C4-2B (cell line): ENCODE measurements around the gene SIN3A.
"Not testable (repeated sequence)": the region's sequence is repeated elsewhere in the genome, so short reads cannot be mapped to it uniquely, and the experiment has no call there.

ENCODE experiments used
- H3K27ac ChIP-seq: fragments of 450-650 bp; 2 replicates; pipeline ENCODE4 v1.5.1; 2017
- ZFX ChIP-seq: fragments of 450-650 bp; IDR thresholded peaks from 2 replicates; pipeline ENCODE4 v1.6.1; 2017
- TF ChIP-seq, protein P1 (sequence below): fragments of 450-650 bp; conservative IDR thresholded peaks from 2 replicates; pipeline ENCODE4 v1.5.1; 2017; ENCODE audit warnings: mild to moderate bottlenecking

SIN3A gene

DNA sequence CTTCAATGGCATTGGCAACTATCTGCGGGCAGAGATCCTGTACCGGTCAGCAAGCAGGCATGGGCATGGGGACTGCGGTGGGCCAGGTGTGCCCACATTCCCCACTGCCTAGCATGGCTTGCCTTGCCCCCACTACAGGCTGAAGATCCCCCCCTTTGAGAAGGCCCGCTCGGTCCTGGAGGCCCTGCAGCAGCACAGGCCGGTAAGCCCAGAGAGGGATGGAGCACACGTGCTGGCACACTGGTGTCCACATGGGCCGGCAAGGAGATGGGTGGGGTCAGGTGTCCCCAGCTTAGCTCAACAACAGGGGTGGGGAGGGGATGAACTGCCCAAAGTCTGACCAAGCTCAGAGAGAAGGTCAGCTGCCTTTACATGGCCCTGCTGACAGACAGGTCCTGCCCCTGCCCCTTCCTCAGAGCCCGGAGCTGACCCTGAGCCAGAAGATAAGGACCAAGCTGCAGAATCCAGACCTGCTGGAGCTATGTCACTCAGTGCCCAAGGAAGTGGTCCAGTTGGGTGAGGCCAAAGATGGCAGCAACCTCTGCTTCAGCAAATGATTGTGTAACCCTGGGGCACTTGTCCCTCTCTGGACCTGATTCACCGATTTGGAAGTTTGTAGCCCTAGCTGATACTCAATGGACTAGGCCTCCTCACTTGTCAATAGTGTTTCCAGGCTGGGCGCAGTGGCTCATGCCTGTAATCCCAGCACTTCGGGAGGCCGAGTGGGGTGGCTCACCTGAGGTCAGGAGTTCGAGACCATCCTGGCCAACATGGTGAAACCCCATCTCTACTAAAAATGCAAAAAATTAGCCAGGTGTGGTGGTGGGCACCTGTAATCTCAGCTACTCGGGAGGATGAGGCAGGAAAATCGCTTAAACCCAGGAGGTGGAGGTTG is 99.1 kb downstream of the SIN3A start:
- H3K27ac ChIP-seq = no peak overlapping the region
- no peak for TF ChIP-seq ZFX
- TF ChIP-seq, protein P1, sequence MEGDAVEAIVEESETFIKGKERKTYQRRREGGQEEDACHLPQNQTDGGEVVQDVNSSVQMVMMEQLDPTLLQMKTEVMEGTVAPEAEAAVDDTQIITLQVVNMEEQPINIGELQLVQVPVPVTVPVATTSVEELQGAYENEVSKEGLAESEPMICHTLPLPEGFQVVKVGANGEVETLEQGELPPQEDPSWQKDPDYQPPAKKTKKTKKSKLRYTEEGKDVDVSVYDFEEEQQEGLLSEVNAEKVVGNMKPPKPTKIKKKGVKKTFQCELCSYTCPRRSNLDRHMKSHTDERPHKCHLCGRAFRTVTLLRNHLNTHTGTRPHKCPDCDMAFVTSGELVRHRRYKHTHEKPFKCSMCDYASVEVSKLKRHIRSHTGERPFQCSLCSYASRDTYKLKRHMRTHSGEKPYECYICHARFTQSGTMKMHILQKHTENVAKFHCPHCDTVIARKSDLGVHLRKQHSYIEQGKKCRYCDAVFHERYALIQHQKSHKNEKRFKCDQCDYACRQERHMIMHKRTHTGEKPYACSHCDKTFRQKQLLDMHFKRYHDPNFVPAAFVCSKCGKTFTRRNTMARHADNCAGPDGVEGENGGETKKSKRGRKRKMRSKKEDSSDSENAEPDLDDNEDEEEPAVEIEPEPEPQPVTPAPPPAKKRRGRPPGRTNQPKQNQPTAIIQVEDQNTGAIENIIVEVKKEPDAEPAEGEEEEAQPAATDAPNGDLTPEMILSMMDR = no peak

DNA sequence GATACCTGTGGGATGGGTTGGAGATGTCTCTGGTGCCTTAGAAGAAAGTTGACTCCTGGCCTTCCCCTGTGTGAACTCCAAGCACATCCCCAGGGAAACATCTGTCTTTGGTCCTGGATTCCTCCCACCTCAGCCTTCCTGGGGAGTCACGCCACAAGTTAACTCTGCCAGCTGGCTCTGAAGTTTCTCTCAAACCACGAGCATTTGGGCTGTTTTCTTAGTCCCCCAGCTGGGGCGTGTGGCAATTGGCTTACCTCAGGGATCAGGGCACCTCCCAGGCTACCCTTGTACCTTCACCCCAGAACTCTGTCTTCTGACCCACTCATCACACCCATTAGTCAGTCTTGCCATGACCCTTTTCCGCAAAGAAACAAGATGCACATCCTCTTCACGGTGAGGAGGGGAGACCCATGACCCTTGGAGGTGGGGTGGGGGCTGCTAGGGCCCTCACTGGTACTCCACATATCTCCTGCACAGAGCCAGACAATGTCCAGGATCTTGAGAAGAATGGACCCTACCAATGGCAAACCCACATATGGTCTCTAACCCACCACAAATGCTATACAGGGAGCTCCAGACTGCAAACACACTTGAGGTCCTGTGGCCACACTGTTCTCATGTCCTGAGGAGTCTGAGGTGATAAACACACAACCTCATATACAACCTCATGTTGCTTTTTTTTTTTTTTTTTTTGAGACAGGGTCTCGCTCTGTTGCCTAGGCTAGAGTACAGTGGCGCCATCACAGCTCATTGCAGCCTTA is 100.7 kb downstream of the SIN3A start:
- TF ChIP-seq, protein P1 = no peak
- no peak for TF ChIP-seq ZFX
- no peak overlapping the region for H3K27ac ChIP-seq

DNA sequence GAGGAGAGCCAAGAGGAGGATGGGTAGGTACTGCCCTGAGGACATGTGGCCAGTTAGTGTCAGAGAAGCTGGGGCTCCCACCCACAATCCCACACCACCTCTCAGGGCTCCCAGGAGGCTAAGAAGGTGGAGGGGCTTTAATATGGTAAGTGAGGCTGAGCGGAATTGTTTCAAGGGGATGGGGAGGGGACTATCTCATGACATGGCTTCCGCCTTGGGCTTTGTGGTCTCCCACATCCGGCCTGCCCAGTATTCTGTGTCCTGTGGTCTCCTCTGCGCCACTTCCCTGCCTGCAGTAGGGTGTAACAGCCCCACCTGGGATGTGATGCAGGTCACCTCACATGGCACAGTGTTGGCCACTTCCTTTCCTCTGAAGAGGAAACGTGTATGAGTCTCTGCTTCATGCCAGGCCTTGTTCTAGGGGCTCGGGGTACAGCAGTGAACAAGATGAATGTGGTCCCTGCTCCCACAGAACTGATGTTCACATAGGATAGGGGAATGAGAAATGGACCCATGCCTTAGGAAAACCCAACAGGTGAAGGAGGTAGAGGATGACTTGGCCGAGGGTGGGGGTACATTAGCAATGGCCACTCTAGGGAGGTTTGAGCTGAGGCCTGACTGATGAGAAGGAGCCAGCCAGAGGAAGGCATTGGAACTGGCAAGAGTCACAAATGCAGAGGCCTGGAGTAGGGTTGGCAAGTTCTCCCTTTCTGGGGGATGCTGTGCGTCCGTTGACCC is 101.5 kb downstream of the SIN3A start:
- no peak overlapping the region for H3K27ac ChIP-seq
- TF ChIP-seq ZFX = no peak
- TF ChIP-seq, protein P1 = no peak

DNA sequence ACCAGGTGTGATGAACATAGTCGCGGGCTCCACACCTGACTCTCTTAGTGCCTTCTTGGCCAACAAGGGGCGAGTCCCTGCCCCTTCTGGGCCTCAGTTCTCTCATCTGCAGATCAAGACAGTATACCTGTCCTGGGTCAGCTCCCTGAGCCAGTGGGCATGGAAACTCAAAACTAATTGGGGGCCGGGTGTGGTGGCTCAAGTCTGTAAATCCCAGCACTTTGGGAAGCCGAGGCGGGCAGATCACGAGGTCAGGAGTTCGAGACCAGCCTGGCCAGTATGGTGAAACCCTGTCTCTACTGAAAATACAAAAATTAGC is 102.2 kb downstream of the SIN3A start:
- H3K27ac ChIP-seq = not testable (repeated sequence)

DNA sequence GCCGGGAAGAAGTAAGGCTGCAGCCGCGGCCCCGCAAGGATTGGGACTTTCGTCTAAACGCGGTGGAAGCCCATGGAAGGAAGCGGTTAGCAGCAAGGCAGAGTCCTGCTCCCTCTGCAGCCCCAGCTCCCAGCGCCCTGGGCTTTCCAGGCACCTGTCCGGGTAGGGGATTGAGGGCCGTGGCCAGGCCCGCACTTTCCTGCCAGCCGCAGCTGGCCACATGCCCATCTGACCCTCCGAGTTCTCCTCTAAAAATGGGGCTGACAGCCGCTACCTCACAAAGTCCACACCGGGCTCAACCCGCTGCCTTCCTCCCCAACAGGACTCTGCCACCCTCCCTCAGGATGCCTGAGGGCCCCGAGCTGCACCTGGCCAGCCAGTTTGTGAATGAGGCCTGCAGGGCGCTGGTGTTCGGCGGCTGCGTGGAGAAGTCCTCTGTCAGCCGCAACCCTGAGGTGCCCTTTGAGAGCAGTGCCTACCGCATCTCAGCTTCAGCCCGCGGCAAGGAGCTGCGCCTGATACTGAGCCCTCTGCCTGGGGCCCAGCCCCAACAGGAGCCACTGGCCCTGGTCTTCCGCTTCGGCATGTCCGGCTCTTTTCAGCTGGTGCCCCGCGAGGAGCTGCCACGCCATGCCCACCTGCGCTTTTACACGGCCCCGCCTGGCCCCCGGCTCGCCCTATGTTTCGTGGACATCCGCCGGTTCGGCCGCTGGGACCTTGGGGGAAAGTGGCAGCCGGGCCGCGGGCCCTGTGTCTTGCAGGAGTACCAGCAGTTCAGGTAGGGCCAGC is 102.7 kb downstream of the SIN3A start:
- peak overlapping the region; percentile 63; the same call in 1 of the 2 replicates for H3K27ac ChIP-seq
- no peak for TF ChIP-seq ZFX
- TF ChIP-seq, protein P1 = no peak

DNA sequence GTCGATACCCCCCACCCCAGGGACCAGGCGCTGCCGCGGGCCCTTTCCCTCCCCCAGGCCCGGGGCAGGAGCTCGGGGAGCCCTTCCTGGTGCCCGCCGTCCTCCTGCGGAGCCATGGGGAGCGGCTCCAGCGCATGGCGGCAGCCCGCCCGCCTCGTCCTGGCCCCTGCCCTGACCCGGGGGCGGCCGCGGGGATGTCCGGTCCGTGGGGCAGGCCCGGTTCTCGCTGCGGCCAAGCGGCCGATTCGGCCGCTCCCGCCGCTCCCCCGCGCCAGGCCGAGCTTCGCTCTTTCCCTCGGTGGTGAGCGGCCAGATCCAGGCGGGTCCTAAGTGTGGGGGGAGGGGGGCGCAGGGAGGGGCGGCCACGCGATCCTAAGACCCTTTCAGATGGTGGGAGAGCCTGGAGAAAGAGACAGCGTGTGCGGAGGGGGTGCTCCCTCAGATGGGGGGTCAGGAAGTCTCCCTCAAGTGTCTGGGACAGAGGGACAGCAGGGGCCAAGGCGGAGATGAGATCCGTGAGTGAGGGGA is 103.4 kb downstream of the SIN3A start:
- H3K27ac ChIP-seq = peak overlapping the region; percentile 63
- TF ChIP-seq, protein P1 = no peak
- 0 out of 2 replicates have a peak, but pooled peaks have one; percentile 17 for TF ChIP-seq ZFX
